Activated naive CD4-positive, alpha-beta T cell treated with Interleukin-2 at 50 U/mL for 16 hours (primary cell): ENCODE measurements around the gene MANEA.

Experiments
- DNase-seq: peaks from one replicate; pipeline ENCODE4 v3.0.0-alpha.2; 2020

MANEA gene

DNA sequence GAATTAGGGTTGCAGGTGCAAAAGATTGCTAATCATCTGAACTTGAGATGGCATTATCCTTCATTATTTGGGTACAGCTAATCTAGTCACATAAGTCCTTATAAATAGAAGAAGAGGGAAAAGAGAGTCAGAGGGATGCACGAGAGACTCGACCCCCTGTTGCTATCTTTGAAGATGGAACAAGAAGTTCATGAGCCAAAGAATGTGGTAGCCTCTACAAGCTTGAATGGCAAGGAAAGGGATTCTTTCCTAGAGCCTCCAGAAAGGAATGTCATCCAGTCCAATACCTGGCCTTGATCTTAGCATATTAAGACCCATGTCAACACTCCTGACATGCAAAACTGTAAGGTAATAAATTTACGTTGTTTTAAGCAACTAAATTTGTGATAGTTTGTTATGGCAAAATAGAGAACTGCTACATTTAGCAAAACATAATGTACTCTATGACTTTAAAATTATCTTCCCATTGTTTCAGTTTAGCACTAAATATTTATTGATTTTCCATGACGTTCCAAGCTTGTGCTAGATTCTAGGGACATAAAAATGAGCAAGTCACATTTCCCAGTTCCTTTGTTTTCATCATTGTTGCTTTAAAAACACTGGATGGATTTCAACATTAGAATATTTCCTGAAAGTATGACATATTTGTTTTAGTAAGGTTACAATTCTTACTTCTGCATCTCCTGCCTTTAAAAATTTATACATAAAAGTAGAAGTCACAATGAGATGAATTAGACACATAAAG is 12.7 kb downstream of the MANEA start:
- DNase-seq: no peak

DNA sequence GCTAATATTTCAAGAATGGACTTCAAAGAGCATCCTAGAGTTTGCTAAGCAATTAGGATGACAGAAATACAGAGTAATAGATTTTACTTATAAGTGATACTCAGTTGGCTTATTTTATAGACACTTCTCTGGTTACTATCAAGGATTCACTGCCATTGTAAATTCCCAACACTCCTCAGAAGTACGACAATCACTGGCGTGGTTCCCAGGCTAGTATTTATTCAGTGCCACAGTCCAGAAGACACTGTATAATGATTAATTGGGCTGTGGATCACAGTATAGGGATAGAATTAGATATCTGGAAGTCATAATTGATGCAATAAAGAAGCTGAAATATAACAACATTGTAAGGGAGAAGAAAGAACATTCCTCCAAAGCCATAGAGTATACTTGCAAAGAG is 15.7 kb downstream of the MANEA start:
- no peak for DNase-seq

DNA sequence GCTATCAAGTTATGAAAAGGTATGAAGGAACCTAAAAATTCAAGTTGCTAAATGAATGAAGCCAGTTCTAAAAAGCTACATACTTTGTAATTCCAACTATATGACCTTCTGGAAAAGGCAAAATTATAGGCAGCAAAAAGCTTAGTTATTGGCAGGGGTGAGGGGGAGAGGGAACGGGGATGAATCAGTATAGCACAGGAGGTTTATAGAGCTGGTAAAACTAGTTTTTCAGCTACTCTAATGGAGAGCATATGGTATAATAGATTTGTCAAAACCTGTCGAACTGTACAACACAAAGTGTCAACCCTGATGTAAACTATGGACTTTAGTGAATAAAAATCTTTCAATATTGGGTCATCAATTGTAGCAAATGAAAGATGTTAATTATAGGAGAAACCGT is 18.7 kb downstream of the MANEA start:
- DNase-seq: no peak

DNA sequence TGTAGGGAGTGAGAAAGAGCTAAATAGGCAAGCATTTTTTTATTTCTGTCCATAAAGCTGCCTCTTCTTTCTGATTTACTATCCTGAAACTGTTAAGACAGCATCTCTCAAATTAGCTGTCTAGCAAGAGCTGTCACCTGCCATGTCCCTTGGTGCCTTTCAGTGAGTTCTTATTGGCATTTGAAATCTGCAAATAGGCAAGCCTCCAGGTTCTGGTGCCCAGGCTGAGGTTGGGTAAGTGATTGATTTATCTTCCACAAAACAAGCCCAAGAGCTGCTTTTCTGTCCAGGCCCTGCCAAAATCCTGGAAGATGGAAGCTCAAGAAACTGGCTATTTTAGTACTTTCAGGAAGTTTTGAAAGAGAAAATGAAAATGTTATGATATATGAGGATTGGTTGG is 22.4 kb downstream of the MANEA start:
- no peak for DNase-seq

GRCh38 chr6:95601133-95601532 is 23.8 kb downstream of the MANEA start:
- no peak for DNase-seq

GRCh38 chr6:95614094-95614493 is 36.8 kb downstream of the MANEA start:
- no peak for DNase-seq

DNA sequence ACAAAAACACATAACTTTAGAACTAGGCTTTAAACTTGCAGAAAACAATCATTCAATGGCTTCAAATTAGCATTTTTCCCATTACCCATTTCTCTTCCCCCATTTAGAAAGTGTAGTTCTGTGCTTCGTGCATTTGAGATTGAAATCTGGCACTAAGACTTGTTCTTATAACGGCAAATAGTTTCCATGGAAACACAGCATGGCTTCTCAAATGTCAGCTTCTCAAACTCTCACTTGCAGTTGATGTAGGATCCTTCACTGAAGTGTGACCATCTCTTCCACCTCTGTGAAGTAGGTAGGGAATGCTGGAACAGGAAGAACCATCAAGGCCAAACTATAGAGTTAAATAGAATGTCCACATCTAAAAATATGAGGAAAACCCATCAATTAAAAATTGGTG is 52.2 kb downstream of the MANEA start:
- DNase-seq: no peak

- DNase-seq: no peak
These were observed 59.5 kb downstream of the MANEA start for GRCh38 chr6:95636552-95637431.

DNA sequence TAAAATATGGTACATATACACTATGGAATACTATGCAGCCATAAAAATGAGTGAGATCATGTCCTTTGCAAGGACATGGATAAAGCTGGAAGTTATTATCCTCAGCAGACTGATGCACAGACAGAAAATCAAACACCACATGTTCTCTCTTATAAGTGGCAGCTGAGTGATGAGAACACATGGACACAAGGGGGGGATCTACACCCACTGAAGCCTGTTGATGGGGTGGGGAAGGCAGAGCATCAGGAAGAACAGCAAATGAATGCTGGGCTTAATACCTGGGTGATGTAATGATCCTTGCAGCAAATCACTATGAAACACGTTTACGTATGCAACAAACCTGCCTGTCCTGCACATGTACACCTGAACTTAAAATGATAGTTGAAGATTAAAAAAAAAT is 71.3 kb downstream of the MANEA start:
- DNase-seq: no peak

DNA sequence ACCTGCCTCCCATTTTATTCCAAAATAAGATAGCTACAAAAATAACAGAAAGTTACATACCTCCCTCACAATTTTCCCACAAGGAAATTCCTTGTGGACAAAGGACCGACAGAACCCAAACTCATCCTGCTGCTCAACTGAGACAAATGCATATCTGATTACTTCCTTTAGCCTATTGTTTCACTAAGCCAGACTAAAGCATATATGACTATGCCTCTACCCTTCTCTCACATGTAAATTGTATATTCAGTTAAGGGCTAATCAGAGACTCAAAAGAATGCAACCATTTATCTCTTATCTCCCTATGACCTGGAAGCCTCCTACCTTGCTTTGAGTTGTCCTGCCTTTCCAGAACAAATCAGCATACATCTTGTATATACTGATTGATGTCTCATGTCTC is 72.1 kb downstream of the MANEA start:
- DNase-seq: no peak

- DNase-seq: no peak
These were observed 76.8 kb downstream of the MANEA start for GRCh38 chr6:95654176-95654575.

DNA sequence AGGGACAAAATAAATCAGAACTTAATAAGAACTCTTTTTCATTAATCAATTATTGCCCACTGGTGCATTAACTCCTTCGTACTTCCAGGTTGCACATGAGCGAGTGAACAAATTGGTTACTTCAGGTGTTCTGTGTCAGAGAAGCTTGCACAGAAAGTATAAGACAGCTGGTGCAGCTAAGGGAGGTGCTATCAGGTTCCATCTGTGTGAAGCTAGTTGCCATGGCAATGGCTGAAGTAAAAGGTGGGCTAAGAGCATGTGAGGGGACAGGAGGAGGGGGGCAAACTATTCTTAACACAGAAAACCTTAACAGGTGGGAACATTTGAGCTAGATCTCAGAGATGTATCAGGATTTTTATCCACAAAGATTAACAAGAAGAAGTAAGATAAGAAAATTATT is 81.6 kb downstream of the MANEA start:
- no peak for DNase-seq
